Measurements from ENCODE around the gene KLRK1.
"Not testable (repeated sequence)": the region's sequence is repeated elsewhere in the genome, so short reads cannot be mapped to it uniquely, and the experiment has no call there.

KLRK1 gene

GRCh38 chr12:10358131-10358530 is 31.7 kb downstream of the KLRK1 start:
- no peak for TF ChIP-seq CTCF (IDR thresholded peaks at IDR 0.05; ENCODE audit: insufficient read depth, low read length, poor library complexity, severe bottlenecking)
- Histone ChIP-seq H3K36me3 (ENCODE audit: control insufficient read depth, insufficient read depth, low read length) (no peaks in the 10 kb centered on the region), H3K4me3 (replicated peaks; ENCODE audit: low read depth, low read length) (no peak overlapping the region), H3K27me3 (replicated peaks; ENCODE audit: control insufficient read depth, insufficient read depth, low read length) (no peaks in the 10 kb centered on the region)
- no peak for DNase-seq (ENCODE audit: extremely low read depth, insufficient read length)

GRCh38 chr12:10354502-10354901 is 35.3 kb downstream of the KLRK1 start:
- Histone ChIP-seq H3K27me3 (replicated peaks; ENCODE audit: control insufficient read depth, insufficient read depth, low read length) (no peaks in the 10 kb centered on the region), H3K36me3 (ENCODE audit: control insufficient read depth, insufficient read depth, low read length) (no peaks in the 10 kb centered on the region), H3K4me3 (replicated peaks; ENCODE audit: low read depth, low read length) (no peak overlapping the region)
- TF ChIP-seq CTCF (IDR thresholded peaks at IDR 0.05; ENCODE audit: insufficient read depth, low read length, poor library complexity, severe bottlenecking) = no peak
- DNase-seq (ENCODE audit: extremely low read depth, insufficient read length) = no peak

GRCh38 chr12:10354071-10354470 is 35.8 kb downstream of the KLRK1 start:
- Histone ChIP-seq H3K27me3 (replicated peaks; ENCODE audit: control insufficient read depth, insufficient read depth, low read length) (no peaks in the 10 kb centered on the region), H3K36me3 (ENCODE audit: control insufficient read depth, insufficient read depth, low read length) (no peaks in the 10 kb centered on the region), H3K4me3 (replicated peaks; ENCODE audit: low read depth, low read length) (no peak overlapping the region)
- no peak for DNase-seq (ENCODE audit: extremely low read depth, insufficient read length)
- TF ChIP-seq CTCF (IDR thresholded peaks at IDR 0.05; ENCODE audit: insufficient read depth, low read length, poor library complexity, severe bottlenecking) = no peak

- H3K4me3 ChIP-seq (replicated peaks; ENCODE audit: low read depth, low read length); DNase-seq (ENCODE audit: extremely low read depth, insufficient read length); H3K27me3 ChIP-seq (replicated peaks; ENCODE audit: control insufficient read depth, insufficient read depth, low read length); H3K36me3 ChIP-seq (ENCODE audit: control insufficient read depth, insufficient read depth, low read length): not testable (repeated sequence)
Measured at GRCh38 chr12:10351457-10351856, 38.4 kb downstream of the KLRK1 start.

GRCh38 chr12:10341892-10342509 is 47.8 kb downstream of the KLRK1 start:
- no peak for DNase-seq (ENCODE audit: extremely low read depth, insufficient read length)
- Histone ChIP-seq H3K27me3 (replicated peaks; ENCODE audit: control insufficient read depth, insufficient read depth, low read length) (no peaks in the 10 kb centered on the region), H3K4me3 (replicated peaks; ENCODE audit: low read depth, low read length) (no peak overlapping the region), H3K36me3 (ENCODE audit: control insufficient read depth, insufficient read depth, low read length) (no peaks in the 10 kb centered on the region)
- TF ChIP-seq CTCF (IDR thresholded peaks at IDR 0.05; ENCODE audit: insufficient read depth, low read length, poor library complexity, severe bottlenecking) = no peak

- H3K36me3 ChIP-seq (ENCODE audit: control insufficient read depth, insufficient read depth, low read length); H3K4me3 ChIP-seq (replicated peaks; ENCODE audit: low read depth, low read length); DNase-seq (ENCODE audit: extremely low read depth, insufficient read length); H3K27me3 ChIP-seq (replicated peaks; ENCODE audit: control insufficient read depth, insufficient read depth, low read length): not testable (repeated sequence)
Measured at GRCh38 chr12:10340946-10341345, 48.9 kb downstream of the KLRK1 start.
